Liver (tissue), 9 donors: Measurements from ENCODE around the gene THSD4. TPM values are rescaled to one million over a fixed set of nuclear protein-coding genes. Genes with fewer than 3 reads are reported as not detected.
A peak's percentile ranks its signal among the peaks of the same experiment; 100 is the strongest.
"Not testable (repeated sequence)": the region's sequence is repeated elsewhere in the genome, so short reads cannot be mapped to it uniquely, and the experiment has no call there.

Source experiments
- DNase-seq: peaks from one replicate; pipeline ENCODE4 v3.0.0-alpha.2; 2017; ENCODE audit warnings: low spot score
- H3K27ac ChIP-seq, 2 donors: one replicate each; pipeline ENCODE4 v1.7.0; 2013; ENCODE audit warnings: inconsistent platforms in 2 of 2, low read length in 2 of 2, control low read depth in 1 of 2, low read depth in 1 of 2, mild to moderate bottlenecking in 1 of 2
- H3K27me3 ChIP-seq, 4 donors: one replicate each; pipeline versions ENCODE4 v1.6.1 to v1.7.0; 2013; ENCODE audit warnings: low read length in 3 of 4, inconsistent platforms in 1 of 4, mild to moderate bottlenecking in 1 of 4, moderate library complexity in 1 of 4; ENCODE audit not compliant: control insufficient read depth in 4 of 4, insufficient read depth in 4 of 4
- H3K36me3 ChIP-seq, 4 donors: one replicate each; pipeline versions ENCODE4 v1.6.1 to v1.7.0; 2013; ENCODE audit warnings: low read length in 3 of 4, mild to moderate bottlenecking in 3 of 4, low read depth in 1 of 4, moderate library complexity in 1 of 4; ENCODE audit not compliant: control insufficient read depth in 4 of 4, insufficient read depth in 3 of 4
- H3K4me1 ChIP-seq, 4 donors: one replicate each; pipeline versions ENCODE4 v1.6.1 to v1.7.0; 2013; ENCODE audit warnings: low read length in 3 of 4, mild to moderate bottlenecking in 3 of 4, moderate library complexity in 1 of 4; ENCODE audit not compliant: control insufficient read depth in 4 of 4, insufficient read depth in 4 of 4
- H3K4me3 ChIP-seq, 3 donors: one replicate each; pipeline versions ENCODE4 v1.6.1 to v1.7.0; 2013; ENCODE audit warnings: low read length in 3 of 3, control low read depth in 1 of 3, low read depth in 1 of 3, mild to moderate bottlenecking in 1 of 3
- H3K9ac ChIP-seq, 2 donors: one replicate each; pipeline ENCODE4 v1.7.0; 2013; ENCODE audit warnings: low read length in 2 of 2, mild to moderate bottlenecking in 2 of 2, moderate library complexity in 2 of 2, control low read depth in 1 of 2, low read depth in 1 of 2
- H3K9me3 ChIP-seq, 4 donors: one replicate each; pipeline versions ENCODE4 v1.6.1 to v1.7.0; 2013; ENCODE audit warnings: low read length in 3 of 4; ENCODE audit not compliant: control insufficient read depth in 4 of 4
- EGR1 ChIP-seq, 2 donors: IDR thresholded peaks; 2 replicates each; pipeline ENCODE4 v1.6.1; 2016 to 2018; ENCODE audit warnings: antibody characterized with exemption in 2 of 2, low read depth in 2 of 2
- GABPA ChIP-seq, 2 donors: IDR thresholded peaks in 1 of 2; conservative IDR thresholded peaks in 1 of 2; 2 replicates each; pipeline ENCODE4 v1.6.1; 2016; ENCODE audit warnings: antibody characterized with exemption in 2 of 2, mild to moderate bottlenecking in 1 of 2, moderate library complexity in 1 of 2
- HNF4A ChIP-seq, 2 donors: conservative IDR thresholded peaks; 2 replicates each; pipeline ENCODE4 v1.6.1; 2016; ENCODE audit warnings: antibody characterized with exemption in 2 of 2, mild to moderate bottlenecking in 2 of 2
- RAD21 ChIP-seq, 2 donors: IDR thresholded peaks; 2 replicates each; pipeline ENCODE4 v1.6.1; 2016; ENCODE audit warnings: antibody characterized with exemption in 2 of 2, mild to moderate bottlenecking in 2 of 2
- WGBS: extraction: QIAGEN DNeasy Blood & Tissue Kit; methylation state at CpG from one replicate; pipeline ENCODE4 v1.1.7; 2013; 5-methylcytosine and 5-hydroxymethylcytosine counted together
- polyA plus RNA-seq, 2 donors: library from polyadenylated mRNA; stranded (reverse) in 1 of 2; unstranded in 1 of 2; fragments of 200-250 nt in 1 of 2; fragments of >200 nt in 1 of 2; fragmentation: Nextera tagmentation in 1 of 2; extraction: Ambion mirVana in 1 of 2; gene quantifications; one replicate each; pipeline versions ENCODE4 v1.2.1 to v1.2.3, GENCODE V29; 2013 to 2015
- total RNA-seq, 2 donors: library from RNA; depleted of rRNA; stranded (reverse); fragments of >200 nt; gene quantifications; one replicate each; pipeline ENCODE4 v1.2.3, GENCODE V29; 2014
- TF ChIP-seq, protein P1 (sequence below): fragments of 150-350 bp; IDR thresholded peaks from 2 replicates; pipeline ENCODE4 v1.5.1; 2017; ENCODE audit warnings: improper control_type of control experiment, low read depth, low read length; ENCODE audit not compliant: missing input control
- donor health status: healthy.
- donor health status: healthy.
- donor health status: healthy.
- donor health status: healthy.
- donor health status: healthy.

The THSD4 gene
- total and polyA plus RNA-seq, 4 donors: 0.23 to 11.5 (median 1.9) TPM

- 90% methylated on average over 2 of the region's 2 CpGs for WGBS
- not testable (repeated sequence) for H3K9me3 ChIP-seq, DNase-seq, H3K4me3 ChIP-seq, H3K9ac ChIP-seq, H3K27ac ChIP-seq, H3K36me3 ChIP-seq, H3K27me3 ChIP-seq
- peaks cover 0 to 23% (median 13%) of the 10 kb centered on the region in 4 donors for H3K4me1 ChIP-seq
Measured at GRCh38 chr15:71439478-71439877, 324.2 kb downstream of the THSD4 start.

GRCh38 chr15:71440489-71441110 lies 325.3 kb downstream of the THSD4 start:
- no peak overlapping the region for H3K4me3 ChIP-seq
- no peaks in the 10 kb centered on the region for H3K9me3 ChIP-seq
- peaks cover 0 to 23% (median 13%) of the 10 kb centered on the region in 4 donors for H3K4me1 ChIP-seq
- no peaks in the 10 kb centered on the region for H3K27me3 ChIP-seq
- peak in 1 of 2 donors; percentile 7 for TF ChIP-seq HNF4A (conservative IDR thresholded peaks at IDR 0.05)
- TF ChIP-seq RAD21 (IDR thresholded peaks at IDR 0.05): peak; percentile 89 to 94
- no peak for TF ChIP-seq GABPA (IDR thresholded peaks at IDR 0.05 in 1 of 2, conservative IDR thresholded peaks at IDR 0.05 in 1 of 2)
- TF ChIP-seq, protein P1, sequence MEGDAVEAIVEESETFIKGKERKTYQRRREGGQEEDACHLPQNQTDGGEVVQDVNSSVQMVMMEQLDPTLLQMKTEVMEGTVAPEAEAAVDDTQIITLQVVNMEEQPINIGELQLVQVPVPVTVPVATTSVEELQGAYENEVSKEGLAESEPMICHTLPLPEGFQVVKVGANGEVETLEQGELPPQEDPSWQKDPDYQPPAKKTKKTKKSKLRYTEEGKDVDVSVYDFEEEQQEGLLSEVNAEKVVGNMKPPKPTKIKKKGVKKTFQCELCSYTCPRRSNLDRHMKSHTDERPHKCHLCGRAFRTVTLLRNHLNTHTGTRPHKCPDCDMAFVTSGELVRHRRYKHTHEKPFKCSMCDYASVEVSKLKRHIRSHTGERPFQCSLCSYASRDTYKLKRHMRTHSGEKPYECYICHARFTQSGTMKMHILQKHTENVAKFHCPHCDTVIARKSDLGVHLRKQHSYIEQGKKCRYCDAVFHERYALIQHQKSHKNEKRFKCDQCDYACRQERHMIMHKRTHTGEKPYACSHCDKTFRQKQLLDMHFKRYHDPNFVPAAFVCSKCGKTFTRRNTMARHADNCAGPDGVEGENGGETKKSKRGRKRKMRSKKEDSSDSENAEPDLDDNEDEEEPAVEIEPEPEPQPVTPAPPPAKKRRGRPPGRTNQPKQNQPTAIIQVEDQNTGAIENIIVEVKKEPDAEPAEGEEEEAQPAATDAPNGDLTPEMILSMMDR: peak; percentile 60
- H3K36me3 ChIP-seq: no peaks in the 10 kb centered on the region
- 2% methylated on average over 3 of the region's 3 CpGs for whole genome bisulfite sequencing
- no peak for DNase-seq
- no peak overlapping the region for H3K27ac ChIP-seq
- H3K9ac ChIP-seq: no peak overlapping the region

GRCh38 chr15:71443538-71443937 lies 328.3 kb downstream of the THSD4 start:
- WGBS: 13% methylated on average over 4 of the region's 4 CpGs
- Histone ChIP-seq H3K9ac (no peak overlapping the region), H3K4me3 (no peak overlapping the region), H3K9me3 (no peaks in the 10 kb centered on the region), H3K36me3 (no peaks in the 10 kb centered on the region), H3K4me1 (peaks cover 0 to 36% (median 25%) of the 10 kb centered on the region in 4 donors), H3K27me3 (no peaks in the 10 kb centered on the region), H3K27ac (no peak overlapping the region)
- TF ChIP-seq, protein P1: peak; percentile 84
- TF ChIP-seq RAD21 (IDR thresholded peaks at IDR 0.05) (peak; percentile 68 to 85), EGR1 (IDR thresholded peaks at IDR 0.05; ENCODE audit: low read depth in 2 of 2) (no peak)
- DNase-seq: no peak
